Measurements from ENCODE around the gene TBCD.
A peak's percentile ranks its signal among the peaks of the same experiment; 100 is the strongest.
"Not testable (repeated sequence)": the region's sequence is repeated elsewhere in the genome, so short reads cannot be mapped to it uniquely, and the experiment has no call there.

The TBCD gene

DNA sequence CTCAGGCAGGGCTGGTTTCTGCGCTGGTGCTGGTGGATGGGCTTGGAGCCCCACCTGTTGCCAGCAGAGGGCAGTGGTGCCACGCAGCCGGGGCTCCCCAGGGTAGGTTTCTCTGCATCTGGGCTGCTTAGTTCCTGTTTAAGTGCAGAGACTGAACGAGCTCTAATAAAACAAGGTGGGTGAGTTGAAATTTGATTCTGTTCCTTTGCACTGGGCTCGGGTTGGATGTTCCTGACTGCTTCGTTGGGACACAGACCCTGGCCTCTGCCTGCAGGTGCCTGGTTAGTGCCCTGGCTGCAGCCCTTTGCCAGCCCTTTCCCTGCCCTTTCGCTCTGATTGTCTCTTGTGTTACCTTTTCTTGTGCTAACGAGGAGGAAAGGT, 30.0 kb downstream of the TBCD start:
- FAIRE-seq (no peak), DNase-seq (ENCODE audit: insufficient read length, low spot score) (peak; percentile 92)
- TF ChIP-seq, protein P1, sequence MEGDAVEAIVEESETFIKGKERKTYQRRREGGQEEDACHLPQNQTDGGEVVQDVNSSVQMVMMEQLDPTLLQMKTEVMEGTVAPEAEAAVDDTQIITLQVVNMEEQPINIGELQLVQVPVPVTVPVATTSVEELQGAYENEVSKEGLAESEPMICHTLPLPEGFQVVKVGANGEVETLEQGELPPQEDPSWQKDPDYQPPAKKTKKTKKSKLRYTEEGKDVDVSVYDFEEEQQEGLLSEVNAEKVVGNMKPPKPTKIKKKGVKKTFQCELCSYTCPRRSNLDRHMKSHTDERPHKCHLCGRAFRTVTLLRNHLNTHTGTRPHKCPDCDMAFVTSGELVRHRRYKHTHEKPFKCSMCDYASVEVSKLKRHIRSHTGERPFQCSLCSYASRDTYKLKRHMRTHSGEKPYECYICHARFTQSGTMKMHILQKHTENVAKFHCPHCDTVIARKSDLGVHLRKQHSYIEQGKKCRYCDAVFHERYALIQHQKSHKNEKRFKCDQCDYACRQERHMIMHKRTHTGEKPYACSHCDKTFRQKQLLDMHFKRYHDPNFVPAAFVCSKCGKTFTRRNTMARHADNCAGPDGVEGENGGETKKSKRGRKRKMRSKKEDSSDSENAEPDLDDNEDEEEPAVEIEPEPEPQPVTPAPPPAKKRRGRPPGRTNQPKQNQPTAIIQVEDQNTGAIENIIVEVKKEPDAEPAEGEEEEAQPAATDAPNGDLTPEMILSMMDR (IDR thresholded peaks at IDR 0.05; ENCODE audit: insufficient read depth, missing control alignments) = peak; percentile 90

DNA sequence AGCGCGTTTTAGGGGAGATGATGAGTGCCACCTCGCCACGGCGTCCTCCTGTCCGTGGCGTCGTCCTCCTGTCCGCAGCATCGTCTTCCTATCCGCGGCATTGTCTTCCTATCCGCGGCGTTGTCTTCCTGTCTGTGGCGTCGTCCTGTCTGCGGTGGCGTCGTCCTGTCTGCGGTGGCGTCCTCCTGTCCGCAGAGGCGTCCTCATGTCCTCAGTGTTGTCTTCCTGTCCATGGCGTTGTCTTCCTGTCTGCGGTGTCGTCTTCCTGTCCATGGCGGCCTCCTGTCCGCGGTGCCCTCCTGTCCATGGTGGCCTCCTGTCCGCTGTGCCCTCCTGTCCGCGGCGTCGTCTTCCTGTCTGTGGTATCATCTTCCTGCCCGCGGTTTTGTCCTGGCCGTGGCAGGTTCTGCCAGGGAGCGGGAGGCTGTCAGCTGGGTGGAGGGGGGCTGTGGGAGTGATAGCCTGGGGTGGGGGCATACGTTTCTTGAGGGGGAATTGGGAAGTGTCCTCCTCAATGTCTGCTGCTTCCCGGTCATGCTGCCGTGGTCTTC, 30.9 kb downstream of the TBCD start:
- TF ChIP-seq, protein P1 (IDR thresholded peaks at IDR 0.05; ENCODE audit: insufficient read depth, missing control alignments) = no peak
- no peak for DNase-seq (ENCODE audit: insufficient read length, low spot score)
- FAIRE-seq = no peak

DNA sequence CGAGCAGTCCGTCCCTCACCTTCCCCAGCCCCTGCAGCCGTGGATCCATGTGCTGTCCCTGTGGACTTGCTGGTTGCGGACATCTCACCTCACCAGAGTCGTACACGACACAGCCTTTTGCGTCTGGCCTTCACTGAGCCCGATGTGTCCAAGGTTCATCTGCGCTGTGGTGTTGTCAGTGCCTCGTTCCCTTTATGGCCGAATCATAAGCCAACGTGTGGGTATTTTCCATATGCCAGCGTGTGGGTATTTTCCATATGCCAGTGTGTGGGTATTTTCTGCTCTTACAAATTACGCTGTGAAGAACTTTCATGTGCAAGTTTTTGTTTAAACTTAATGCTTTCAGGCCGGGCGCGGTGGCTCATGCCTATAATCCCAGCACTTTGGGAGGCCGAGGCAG, 31.6 kb downstream of the TBCD start:
- DNase-seq (ENCODE audit: insufficient read length, low spot score) (no peak), FAIRE-seq (no peak)
- TF ChIP-seq, protein P1 (IDR thresholded peaks at IDR 0.05; ENCODE audit: insufficient read depth, missing control alignments) = no peak

DNA sequence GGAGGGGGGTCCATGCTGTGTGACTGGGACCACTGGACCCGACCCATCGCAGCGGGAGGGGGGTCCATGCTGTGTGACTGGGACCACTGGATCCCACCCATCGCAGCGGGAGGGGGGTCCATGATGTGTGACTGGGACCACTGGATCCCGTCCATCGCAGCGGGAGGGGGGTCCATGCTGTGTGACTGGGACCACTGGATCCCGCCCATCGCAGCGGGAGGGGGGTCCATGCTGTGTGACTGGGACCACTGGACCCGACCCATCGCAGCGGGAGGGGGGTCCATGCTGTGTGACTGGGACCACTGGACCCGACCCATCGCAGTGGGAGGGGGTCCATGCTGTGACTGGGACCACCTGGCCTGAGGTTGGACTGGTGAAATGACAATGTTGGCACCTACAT, 33.7 kb downstream of the TBCD start:
- FAIRE-seq = not testable (repeated sequence)

DNA sequence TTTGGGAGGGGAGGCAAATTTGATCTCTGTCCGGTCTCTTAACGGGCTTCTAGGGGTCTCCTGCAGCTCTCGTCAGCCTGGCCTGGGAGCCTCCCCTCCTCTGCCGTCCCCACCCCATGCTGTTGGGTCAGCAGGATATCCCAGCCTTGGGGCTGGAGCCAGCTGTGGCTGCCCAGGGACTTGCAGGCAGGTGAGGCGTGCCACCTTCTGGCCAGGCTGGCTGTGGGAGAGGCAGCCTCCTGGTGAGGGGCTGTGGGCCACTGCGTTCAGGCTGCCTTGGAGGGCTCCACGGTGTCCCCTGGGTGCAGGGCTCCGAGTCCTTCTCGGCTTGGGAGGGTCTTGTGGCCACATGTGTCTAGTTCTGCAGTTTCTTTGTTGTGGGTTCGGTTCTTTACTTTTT, 34.6 kb downstream of the TBCD start:
- TF ChIP-seq, protein P1 (IDR thresholded peaks at IDR 0.05; ENCODE audit: insufficient read depth, missing control alignments) = no peak
- DNase-seq (ENCODE audit: insufficient read length, low spot score) (no peak), FAIRE-seq (no peak)

More for the DNA sequence above, 33.7 kb downstream of the TBCD start:
- not testable (repeated sequence) for DNase-seq (ENCODE audit: insufficient read length, low spot score)

DNA sequence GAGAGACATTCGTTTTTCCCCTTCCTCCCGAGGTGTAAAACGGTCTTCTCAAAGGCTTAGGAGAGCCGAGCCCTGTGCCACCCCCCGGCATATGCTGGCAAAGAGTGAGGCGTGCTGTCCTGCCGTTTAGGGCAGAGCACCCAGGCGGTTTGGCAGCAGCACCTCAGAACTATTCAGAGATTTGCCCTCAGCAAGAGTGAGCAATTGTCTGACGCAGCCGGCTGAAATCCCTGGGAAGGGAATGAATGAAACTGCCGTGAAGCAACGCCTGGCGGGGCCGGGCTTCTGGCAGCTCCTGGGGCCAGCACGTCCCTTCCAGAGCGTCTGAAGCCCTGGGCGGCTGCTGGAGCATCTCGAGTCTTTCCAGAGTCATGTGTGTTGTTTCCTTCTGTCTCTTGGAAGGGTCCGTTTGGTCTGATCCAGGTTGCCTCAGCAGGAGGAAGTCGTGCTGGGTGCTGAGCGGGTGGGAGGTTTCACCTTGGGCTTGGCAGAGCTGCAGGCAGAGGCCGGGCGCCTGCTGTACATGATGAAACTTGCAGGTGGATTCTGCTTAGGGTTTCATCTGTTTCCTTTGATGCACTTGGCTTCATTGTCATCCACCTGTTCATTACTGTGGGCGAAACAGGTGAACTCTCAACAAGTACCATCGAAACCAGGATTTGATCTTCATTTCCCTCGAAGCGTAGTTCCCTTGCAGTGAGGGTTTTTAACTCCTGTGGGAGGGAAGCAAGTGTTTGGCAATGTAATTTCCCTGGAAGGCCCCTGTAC, 35.4 kb downstream of the TBCD start:
- FAIRE-seq = no peak
- DNase-seq (ENCODE audit: insufficient read length, low spot score) = no peak
- TF ChIP-seq, protein P1 (IDR thresholded peaks at IDR 0.05; ENCODE audit: insufficient read depth, missing control alignments) = no peak

DNA sequence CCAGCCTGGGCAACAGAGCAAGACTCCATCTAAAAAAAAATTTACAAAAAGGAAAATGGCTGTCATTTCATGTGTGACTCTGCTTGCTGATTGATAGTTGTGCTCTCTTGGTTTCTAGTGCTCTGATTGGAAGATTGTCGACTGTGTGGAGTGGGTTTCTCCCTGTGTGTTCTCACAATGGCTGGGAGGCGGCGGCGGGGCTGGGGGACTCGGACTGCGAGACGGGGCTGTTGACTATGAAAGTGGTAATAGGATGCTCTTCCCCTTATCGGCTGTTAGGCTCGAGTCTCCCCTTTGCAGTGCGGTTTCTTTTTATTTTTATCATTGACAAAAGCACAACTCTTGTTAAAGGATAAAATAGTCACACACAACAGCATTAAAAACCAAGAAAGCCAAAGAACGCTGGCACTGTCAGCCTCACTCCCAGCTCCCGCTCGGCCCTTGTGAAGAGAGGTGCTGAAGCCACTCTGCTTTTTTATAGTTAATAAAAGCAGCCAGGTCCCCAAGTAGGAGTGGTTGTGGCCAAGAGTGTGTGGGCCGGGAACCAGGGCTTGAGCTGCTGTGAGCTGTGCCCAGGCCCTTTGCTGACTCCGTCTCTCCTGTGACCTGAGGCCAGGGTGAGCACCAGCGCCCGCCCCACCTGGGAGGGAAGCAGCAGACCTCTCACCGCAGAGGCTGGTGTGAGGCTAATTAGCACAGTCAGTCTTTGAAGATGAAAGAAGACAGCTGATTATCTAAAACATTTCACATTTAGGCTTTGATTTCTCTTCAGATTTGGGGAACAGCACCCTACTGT, 36.5 kb downstream of the TBCD start:
- DNase-seq (ENCODE audit: insufficient read length, low spot score) = no peak
- TF ChIP-seq, protein P1 (IDR thresholded peaks at IDR 0.05; ENCODE audit: insufficient read depth, missing control alignments) = no peak
- FAIRE-seq = no peak

Data from D721Med (cell line).